GM12878 (cell line): ENCODE measurements around the gene DLG2. TPM values are rescaled to one million over a fixed set of nuclear protein-coding genes. Genes with fewer than 3 reads are reported as not detected.

Experiments
- ATAC-seq: fragments of 200-7000 bp; cut with Tn5 transposase; 3 replicates; pipeline ENCODE4 v1.9.1; 2020; ENCODE audit warnings: mild to moderate bottlenecking, moderate library complexity
- BruUV-seq: library from RNA; stranded (reverse); fragments of 400-500 nt; replicated peaks from 2 replicates; lab custom pipeline; 2021; lab: Mats Ljungman, UMichigan
- CTCF ChIA-PET: fragments of 300-600 bp; sonication (Branson Sonifier 250); formaldehyde crosslinking; extraction: SDS; loops from one replicate; lab custom pipeline; 2021; ENCODE audit warnings: inconsistent platforms; lab: Yijun Ruan, JAX
- POLR2A ChIA-PET: fragments of 350-600 bp; formaldehyde crosslinking; extraction: SDS; loops from one replicate; lab custom pipeline; 2021; ENCODE audit warnings: inconsistent platforms; lab: Charles Lee
- RAD21 ChIA-PET: fragments of 300-600 bp; sonication (Branson Sonifier 250); formaldehyde crosslinking; loops from one replicate; lab custom pipeline; 2023; ENCODE audit warnings: antibody characterized with exemption; ENCODE audit not compliant: unreplicated experiment; lab: Charles Lee
- SMC1A ChIA-PET: fragments of 300-600 bp; sonication (Branson Sonifier 250); formaldehyde crosslinking; loops from one replicate; lab custom pipeline; 2023; ENCODE audit not compliant: unreplicated experiment, uncharacterized antibody; lab: Charles Lee
- DNase-seq: peaks from one replicate; pipeline ENCODE4 v3.0.0-alpha.2; 2011; ENCODE audit warnings: low read depth, low spot score
- FAIRE-seq: peaks from 3 replicates; lab custom pipeline; 2011; peaks lifted over from hg19 to GRCh38; lab: Jason Lieb, UNC
- H2AFZ ChIP-seq: 2 replicates; pipeline ENCODE4 v1.6.0; 2011; ENCODE audit warnings: low read depth, low read length, control low read depth; ENCODE audit not compliant: control insufficient read depth
- H3K27ac ChIP-seq: 2 replicates; pipeline ENCODE4 v1.5.1; 2011; ENCODE audit warnings: control low read depth; ENCODE audit not compliant: control insufficient read depth, insufficient read depth
- H3K27me3 ChIP-seq, 2 experiments: replicated peaks in 1 of 2; 2 replicates each; pipeline versions ENCODE4 v1.6.0 to v1.6.1; 2011; ENCODE audit warnings: low read length in 1 of 2; ENCODE audit not compliant: control insufficient read depth in 2 of 2, insufficient read depth in 2 of 2
- H3K36me3 ChIP-seq, 2 experiments: 2 replicates each; pipeline ENCODE4 v1.5.1; 2011; ENCODE audit warnings: low read length in 1 of 2; ENCODE audit not compliant: control insufficient read depth in 2 of 2, insufficient read depth in 2 of 2
- H3K4me1 ChIP-seq: 2 replicates; pipeline ENCODE4 v1.6.1; 2011; ENCODE audit warnings: mild to moderate bottlenecking, low read length, moderate library complexity, mixed read lengths; ENCODE audit not compliant: control insufficient read depth, insufficient read depth
- H3K4me2 ChIP-seq: 2 replicates; pipeline ENCODE4 v1.6.0; 2011; ENCODE audit warnings: control low read depth; ENCODE audit not compliant: control insufficient read depth, insufficient read depth
- H3K4me3 ChIP-seq: fragments of 200-600 bp; sonication (generic); 2 replicates; pipeline ENCODE4 v1.5.1; 2016
- H3K79me2 ChIP-seq: 2 replicates; pipeline ENCODE4 v1.6.0; 2011; ENCODE audit warnings: low read length; ENCODE audit not compliant: control insufficient read depth, insufficient read depth
- H3K9ac ChIP-seq: 2 replicates; pipeline ENCODE4 v1.8.0; 2011; ENCODE audit warnings: low read length, control low read depth, mixed read lengths; ENCODE audit not compliant: control insufficient read depth, insufficient read depth
- H3K9me3 ChIP-seq: replicated peaks from 3 replicates; pipeline ENCODE4 v1.5.1; 2011; ENCODE audit warnings: mild to moderate bottlenecking, low read length; ENCODE audit not compliant: control insufficient read depth, insufficient read depth
- H4K20me1 ChIP-seq: 2 replicates; pipeline ENCODE4 v1.6.0; 2011; ENCODE audit not compliant: control insufficient read depth, insufficient read depth
- CREB1 ChIP-seq: IDR thresholded peaks from 2 replicates; pipeline ENCODE4 v1.6.1; 2012; ENCODE audit warnings: low read depth, mild to moderate bottlenecking, inconsistent platforms
- HCFC1 ChIP-seq: fragments of 150-350 bp; IDR thresholded peaks from 2 replicates; pipeline ENCODE4 v1.6.1; 2014; ENCODE audit warnings: low read length
- TCF12 ChIP-seq: IDR thresholded peaks from 2 replicates; pipeline ENCODE4 v1.6.1; 2011; ENCODE audit warnings: low read depth, mild to moderate bottlenecking, low read length
- WGBS: methylation state at CpG from one replicate; pipeline ENCODE4 v1.1.6; 2016; ENCODE audit warnings: low lambda C conversion rate; ENCODE audit not compliant: insufficient replicate concordance, insufficient coverage; ENCODE audit errors: missing lambda C conversion rate; 5-methylcytosine and 5-hydroxymethylcytosine counted together
- in situ Hi-C: fragments of 300-500 bp; cut with MboI; formaldehyde crosslinking; loops from 9 replicates; pipeline ENCODE4 v1.14.3; 2018; ENCODE audit warnings: mixed read lengths
- intact Hi-C: fragments of 100-400 bp; cut with micrococcal nuclease; formaldehyde crosslinking; loops from one replicate; pipeline ENCODE4 v1.14.2; 2022; ENCODE audit not compliant: unreplicated experiment
- polyA plus RNA-seq, 11 experiments: library from polyadenylated mRNA; depleted of rRNA in 4 of 11; unstranded in 6 of 11; stranded (reverse) in 5 of 11; fragments of >200 nt; fragmentation: Nextera tagmentation in 4 of 11; fragmentation: Illumina TruSeq in 1 of 11; extraction: Ambion mirVana in 4 of 11; extraction: Trizol in 1 of 11; gene quantifications; 1 replicate in 1 of 11; 2 replicates in 10 of 11; pipeline versions ENCODE4 v1.2.1 to v1.2.3, GENCODE V29; 2011 to 2016; ENCODE audit warnings: inconsistent platforms in 2 of 11, missing spikeins in 2 of 11, low read depth in 1 of 11
- total RNA-seq, 4 experiments: library from RNA; depleted of rRNA in 3 of 4; stranded (reverse); fragments of >200 nt in 3 of 4; fragmentation: Illumina TruSeq in 1 of 4; extraction: Trizol in 1 of 4; gene quantifications; 2 replicates each; pipeline versions ENCODE4 v1.2.1 to v1.2.3, GENCODE V29; 2013 to 2021
- TF ChIP-seq, protein P1 (sequence below): fragments of 450-650 bp; IDR thresholded peaks from 2 replicates; pipeline ENCODE4 v1.6.1; 2017; ENCODE audit warnings: antibody characterized with exemption, mild to moderate bottlenecking, moderate library complexity
- TF ChIP-seq, protein P2 (sequence below): IDR thresholded peaks from 2 replicates; pipeline ENCODE4 v1.6.1; 2011; ENCODE audit warnings: low read depth, mild to moderate bottlenecking, low read length, moderate library complexity, borderline replicate concordance; ENCODE audit errors: extremely low read depth

The DLG2 gene
- total and polyA plus RNA-seq, 10 of the 15 experiments (the other 5 are each of a cell fraction or from before 2014, with no cell fraction given), result 0.09 to 0.98 (median 0.35) TPM

DNA sequence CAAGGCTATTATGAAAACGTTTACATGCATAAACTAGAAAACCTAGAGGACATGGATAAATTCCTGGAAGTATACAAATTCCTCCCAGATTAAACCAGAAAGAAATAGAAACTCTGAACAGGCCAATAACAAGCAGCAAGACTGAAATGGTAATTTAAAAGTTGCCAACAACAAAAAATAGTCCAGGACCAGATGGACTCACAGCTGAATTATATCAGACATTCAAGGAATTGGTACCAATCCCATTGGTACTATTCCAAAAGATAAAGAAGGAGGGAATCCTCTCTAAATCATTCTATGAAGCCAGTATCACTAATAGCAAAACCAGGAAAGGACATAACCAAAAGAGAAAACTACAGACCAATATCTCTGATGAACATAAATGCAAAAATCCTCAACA lies 236.0 kb downstream of the DLG2 start:
- Histone ChIP-seq H3K9ac (no peak overlapping the region), H3K4me1 (no peaks in the 10 kb centered on the region), H3K4me2 (no peak overlapping the region), H3K36me3 (no peaks in the 10 kb centered on the region), H2AFZ (no peak overlapping the region), H3K9me3 (no peaks in the 10 kb centered on the region), H3K4me3 (no peak overlapping the region), H3K27ac (no peak overlapping the region), H4K20me1 (no peaks in the 10 kb centered on the region), H3K79me2 (no peaks in the 10 kb centered on the region), H3K27me3 (no peaks in the 10 kb centered on the region)
- TF ChIP-seq TCF12 (no peak), HCFC1 (no peak), CREB1 (no peak)
- TF ChIP-seq, protein P1, sequence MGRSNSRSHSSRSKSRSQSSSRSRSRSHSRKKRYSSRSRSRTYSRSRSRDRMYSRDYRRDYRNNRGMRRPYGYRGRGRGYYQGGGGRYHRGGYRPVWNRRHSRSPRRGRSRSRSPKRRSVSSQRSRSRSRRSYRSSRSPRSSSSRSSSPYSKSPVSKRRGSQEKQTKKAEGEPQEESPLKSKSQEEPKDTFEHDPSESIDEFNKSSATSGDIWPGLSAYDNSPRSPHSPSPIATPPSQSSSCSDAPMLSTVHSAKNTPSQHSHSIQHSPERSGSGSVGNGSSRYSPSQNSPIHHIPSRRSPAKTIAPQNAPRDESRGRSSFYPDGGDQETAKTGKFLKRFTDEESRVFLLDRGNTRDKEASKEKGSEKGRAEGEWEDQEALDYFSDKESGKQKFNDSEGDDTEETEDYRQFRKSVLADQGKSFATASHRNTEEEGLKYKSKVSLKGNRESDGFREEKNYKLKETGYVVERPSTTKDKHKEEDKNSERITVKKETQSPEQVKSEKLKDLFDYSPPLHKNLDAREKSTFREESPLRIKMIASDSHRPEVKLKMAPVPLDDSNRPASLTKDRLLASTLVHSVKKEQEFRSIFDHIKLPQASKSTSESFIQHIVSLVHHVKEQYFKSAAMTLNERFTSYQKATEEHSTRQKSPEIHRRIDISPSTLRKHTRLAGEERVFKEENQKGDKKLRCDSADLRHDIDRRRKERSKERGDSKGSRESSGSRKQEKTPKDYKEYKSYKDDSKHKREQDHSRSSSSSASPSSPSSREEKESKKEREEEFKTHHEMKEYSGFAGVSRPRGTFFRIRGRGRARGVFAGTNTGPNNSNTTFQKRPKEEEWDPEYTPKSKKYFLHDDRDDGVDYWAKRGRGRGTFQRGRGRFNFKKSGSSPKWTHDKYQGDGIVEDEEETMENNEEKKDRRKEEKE, result no peak
- TF ChIP-seq, protein P2, sequence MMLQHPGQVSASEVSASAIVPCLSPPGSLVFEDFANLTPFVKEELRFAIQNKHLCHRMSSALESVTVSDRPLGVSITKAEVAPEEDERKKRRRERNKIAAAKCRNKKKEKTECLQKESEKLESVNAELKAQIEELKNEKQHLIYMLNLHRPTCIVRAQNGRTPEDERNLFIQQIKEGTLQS, result no peak
- ChIA-PET RAD21 (no interaction called here), POLR2A (no interaction called here), CTCF (interaction anchor here (1.0 kb wide), 1 partner anchor 18 kb away, joined by 3 read pairs; no protein-coding TSS in a partner anchor), SMC1A (interaction anchor here (1.0 to 1.4 kb wide), 2 partner anchors 30 to 43 kb away, joined by 3 to 4 read pairs; no protein-coding TSS in a partner anchor)
- ATAC-seq (no peak), DNase-seq (no peak), FAIRE-seq (no peak)
- 6% methylated on average over 1 of the region's 1 CpG for WGBS
- in situ Hi-C loops, result no loop called here
- BruUV-seq, result no TSS peak
- intact Hi-C loops, result no loop called here
